ENCODE data around the gene FANCC.

- no peak for TF ChIP-seq CTCF (IDR thresholded peaks at IDR 0.05; ENCODE audit: borderline replicate concordance, extremely low read depth, low read length, poor library complexity, severe bottlenecking)
- TF ChIP-seq EZH2 (IDR thresholded peaks at IDR 0.05; ENCODE audit: borderline replicate concordance, low read depth, low read length, severe bottlenecking), result no peak
Observed at GRCh38 chr9:95366731-95367325, 49.3 kb upstream of the FANCC start.

Data from DND-41 (cell line).